RPMI7951 (cell line): ENCODE data around the gene SLC29A3. TPM values are rescaled to one million over a fixed set of nuclear protein-coding genes. Genes with fewer than 3 reads are reported as not detected.

ENCODE experiments used
- DNase-seq: peaks from one replicate; pipeline ENCODE4 v3.0.0-alpha.2; 2012; ENCODE audit warnings: low read depth
- total RNA-seq: library from RNA; depleted of rRNA; stranded (reverse); fragments of >200 nt; shearing (Covaris generic); gene quantifications from 2 replicates; pipeline ENCODE4 v1.2.3, GENCODE V29; 2014

The SLC29A3 gene
- total RNA-seq, 1 experiment from 2014 or later, result 1.2 TPM

GRCh38 chr10:71321386-71321785 lies 2.3 kb downstream of the SLC29A3 start:
- no peak for DNase-seq

DNA sequence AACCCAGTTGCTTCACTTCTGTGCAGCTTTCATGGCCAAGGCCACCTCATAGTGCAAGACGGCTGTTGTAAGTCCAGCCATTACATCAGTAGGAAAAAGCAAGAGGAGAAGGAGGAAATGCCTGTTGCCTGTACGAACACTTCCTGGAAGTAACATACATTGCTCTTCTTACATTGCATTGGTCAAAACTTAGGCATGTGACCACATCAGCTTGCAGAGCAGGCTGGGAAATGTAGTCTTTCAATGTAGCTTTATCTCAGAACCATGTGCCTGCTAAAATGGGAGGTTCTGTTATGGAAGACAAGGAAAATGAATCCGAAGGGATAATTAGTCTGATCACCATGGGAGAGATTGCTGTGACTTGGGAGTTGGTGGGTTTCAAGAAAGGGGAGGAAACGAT lies 4.3 kb downstream of the SLC29A3 start:
- peak; percentile 20 for DNase-seq

DNA sequence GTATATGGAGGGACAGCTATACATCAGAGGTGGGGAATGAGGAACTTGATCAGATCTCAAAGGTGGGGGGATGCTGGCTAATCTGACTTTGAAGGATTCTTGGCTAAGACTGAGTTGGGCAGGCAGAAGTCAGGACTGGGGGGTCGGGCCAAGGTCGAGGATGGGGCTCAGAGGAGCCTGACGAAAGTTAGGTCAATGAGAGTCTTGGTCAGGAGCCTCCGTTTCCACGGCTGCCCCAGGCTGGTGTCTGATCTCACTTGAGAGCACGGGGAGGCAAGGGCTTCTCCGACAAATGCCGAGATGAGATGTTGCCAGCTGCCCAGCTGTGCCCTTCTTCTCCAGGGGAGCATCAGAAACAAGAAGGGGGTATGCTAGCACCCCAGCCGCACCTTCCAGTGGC lies 5.7 kb downstream of the SLC29A3 start:
- no peak for DNase-seq

DNA sequence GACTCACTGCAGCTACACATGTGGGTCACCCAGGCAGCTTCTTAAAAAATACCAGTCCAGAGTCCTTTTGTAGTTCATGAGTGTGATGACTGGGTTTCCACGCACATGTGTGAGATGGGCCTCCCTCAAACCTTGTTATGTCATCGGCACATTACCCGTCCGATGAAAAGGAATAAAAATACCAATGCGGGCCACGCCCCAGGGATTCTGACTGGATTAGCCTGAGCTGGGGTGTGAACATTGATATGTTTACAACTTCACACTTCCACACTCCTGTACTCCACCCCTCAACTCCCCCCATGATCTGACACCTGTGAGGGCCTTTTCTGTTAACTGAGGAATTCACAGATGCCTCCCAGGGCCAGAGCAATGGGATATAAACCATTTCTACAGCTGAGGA lies 6.2 kb downstream of the SLC29A3 start:
- DNase-seq, result no peak

- DNase-seq, result no peak
These were observed 7.4 kb downstream of the SLC29A3 start for GRCh38 chr10:71326464-71326881.

GRCh38 chr10:71330789-71331404 lies 11.8 kb downstream of the SLC29A3 start:
- DNase-seq, result no peak

DNA sequence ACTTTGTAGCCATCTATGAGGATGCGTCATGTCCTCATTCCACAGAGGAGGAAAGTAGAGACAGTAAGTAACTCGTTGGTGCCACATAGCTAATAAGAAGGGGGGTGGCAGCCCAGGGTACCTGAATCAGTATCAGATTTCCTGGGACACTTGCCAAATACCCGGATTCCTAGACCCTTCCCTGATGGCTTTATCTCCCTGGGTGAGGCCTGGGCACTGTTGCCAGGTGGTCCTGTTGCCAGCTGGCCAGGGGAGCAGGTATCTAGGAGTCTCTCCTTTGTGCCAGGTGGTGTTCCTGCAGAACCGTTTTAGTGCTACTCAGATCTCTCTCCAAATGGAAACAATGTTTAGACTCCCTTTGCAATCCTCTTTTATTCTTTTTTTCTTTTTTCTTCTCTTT lies 12.7 kb downstream of the SLC29A3 start:
- DNase-seq, result no peak

DNA sequence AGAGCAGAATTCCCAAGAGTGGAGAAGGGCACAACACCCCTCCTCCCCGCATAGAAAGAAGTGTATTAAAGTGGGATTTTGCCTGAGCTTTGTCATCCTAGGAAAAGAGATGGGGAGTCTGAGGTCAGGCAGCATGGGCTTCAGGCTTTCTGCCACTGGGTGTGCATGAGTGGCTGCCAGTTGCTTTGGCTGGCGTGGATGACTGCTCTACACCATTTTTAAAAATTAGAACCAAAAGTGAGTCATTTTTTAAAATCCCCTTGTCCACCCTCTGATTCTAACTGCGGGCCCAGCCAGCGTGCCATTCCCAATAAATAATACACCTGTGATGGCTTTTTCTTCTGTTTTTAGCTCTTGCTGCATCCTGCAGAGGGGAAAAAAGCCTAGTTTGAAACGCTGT lies 13.4 kb downstream of the SLC29A3 start:
- DNase-seq, result no peak

- no peak for DNase-seq
These were observed 14.2 kb downstream of the SLC29A3 start for GRCh38 chr10:71333129-71333887.

DNA sequence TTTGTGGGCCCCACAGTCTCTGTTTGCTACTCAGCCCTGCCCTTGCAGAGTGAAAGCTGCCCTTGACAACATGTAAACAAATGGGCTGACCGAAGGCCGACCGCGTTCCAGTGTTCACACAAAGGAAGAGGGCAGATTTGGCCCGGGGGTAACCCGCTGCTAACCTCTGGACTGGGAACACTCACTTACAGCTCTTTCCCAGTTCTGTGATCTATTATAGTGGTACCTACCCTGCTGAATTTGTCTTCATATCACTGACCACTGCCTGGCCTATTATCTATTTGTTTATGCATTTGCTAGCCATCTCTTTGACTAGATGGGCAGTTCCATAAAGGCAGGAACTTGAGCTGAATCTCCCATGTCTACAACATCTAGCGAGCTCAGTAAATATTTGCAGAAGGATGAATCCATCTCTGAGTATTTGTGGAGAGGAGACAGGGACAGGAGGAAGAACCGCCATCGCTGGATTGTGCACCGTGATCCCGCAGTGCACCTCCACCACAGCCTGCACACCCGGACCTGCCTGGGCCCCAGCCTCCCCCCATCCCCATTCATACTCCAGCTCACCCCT lies 15.2 kb downstream of the SLC29A3 start:
- DNase-seq, result no peak

GRCh38 chr10:71335173-71335708 lies 16.2 kb downstream of the SLC29A3 start:
- DNase-seq, result no peak

GRCh38 chr10:71336632-71337031 lies 17.6 kb downstream of the SLC29A3 start:
- no peak for DNase-seq

GRCh38 chr10:71337219-71337701 lies 18.2 kb downstream of the SLC29A3 start:
- DNase-seq, result no peak

DNA sequence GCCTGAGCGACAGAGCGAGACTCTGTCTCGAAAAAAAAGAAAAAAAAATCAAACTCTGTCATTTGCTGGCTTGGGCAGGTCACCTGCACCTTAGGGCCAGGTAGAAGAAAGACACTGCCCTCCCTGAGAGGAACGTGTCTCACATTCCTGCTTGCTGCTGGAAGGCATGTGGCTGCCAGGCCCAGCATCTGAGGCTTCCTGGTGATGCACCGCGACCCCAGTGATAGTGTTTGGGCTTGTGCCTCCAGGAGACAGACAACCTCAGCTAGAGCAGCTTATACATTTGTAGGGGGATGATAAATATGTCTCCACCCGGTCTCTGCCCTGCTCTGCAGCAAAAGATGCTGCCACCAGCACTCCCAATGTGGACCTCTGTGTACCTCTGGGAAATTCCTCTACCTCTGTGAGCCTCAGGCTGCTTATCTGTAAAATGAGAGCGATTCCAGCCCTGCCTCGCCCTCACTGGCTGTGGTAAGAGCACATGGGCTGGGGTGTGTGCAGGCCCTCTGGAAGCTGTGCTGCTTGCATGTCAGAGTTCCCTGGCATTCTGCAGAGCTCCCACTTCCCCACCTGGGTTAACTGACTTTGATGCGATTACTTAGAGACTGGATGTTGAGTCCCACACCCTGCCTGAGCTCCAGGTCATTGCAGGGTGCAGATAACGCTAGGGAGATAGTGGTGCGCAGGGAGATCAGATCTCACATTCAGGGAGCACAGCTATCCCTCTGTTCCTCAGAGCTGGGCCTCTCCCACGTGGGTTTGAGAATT lies 19.9 kb downstream of the SLC29A3 start:
- DNase-seq, result no peak

DNA sequence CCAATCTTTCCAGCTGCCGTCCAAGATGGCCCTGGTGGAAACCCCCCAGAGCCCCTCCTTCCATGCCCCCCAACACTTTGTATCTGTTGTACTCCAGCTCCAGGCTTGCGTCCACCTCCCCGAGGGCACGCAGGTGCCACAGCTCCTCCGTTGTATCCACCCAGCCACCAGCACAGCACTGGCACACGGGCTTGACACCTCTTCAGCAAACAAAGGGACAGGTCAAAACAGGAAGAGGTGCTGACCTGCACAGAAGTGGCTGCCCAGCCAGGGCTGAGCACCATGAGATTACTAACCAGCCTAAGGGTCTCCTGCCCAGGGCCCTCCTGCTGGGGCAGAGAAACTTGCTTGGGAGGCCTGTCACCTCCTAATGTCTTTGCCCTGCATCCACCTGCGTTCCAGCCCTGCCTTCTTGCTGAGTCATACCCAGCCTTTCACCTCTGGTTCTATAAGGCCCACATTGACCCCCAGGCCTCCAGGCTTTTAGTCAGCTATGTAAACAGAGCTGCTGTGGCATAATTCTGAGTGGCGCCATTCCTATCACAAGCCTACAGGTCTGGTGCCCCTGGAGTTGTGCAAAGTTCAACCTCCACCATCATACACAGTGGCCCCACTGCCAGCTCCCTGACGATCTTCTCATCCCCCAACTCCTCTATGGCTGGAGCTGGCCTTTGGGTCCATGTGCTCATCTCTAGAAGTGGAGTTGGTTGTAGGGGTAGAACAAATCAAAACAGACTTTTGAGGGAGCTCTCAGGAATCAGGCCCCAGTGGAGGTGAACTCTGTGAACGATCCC lies 20.9 kb downstream of the SLC29A3 start:
- no peak for DNase-seq

GRCh38 chr10:71342573-71343391 lies 23.7 kb downstream of the SLC29A3 start:
- no peak for DNase-seq

DNA sequence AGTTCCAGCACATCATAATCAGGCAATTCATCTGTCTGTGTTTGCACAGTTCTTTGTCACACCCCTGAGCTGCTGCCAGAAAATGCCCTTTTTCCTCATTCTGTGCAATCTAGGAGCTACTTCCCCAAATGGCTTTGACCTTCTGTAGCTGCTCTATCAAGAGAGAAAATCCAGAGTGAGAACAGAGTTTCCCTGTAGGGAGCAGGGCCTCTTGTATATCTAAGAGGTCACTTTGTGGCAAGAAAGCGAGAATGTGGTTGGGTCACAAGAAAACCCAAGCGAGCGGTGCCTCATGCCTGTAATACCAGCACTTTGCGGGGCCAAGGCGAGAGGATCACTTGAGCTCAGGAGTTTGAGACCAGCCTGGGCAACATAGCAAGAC lies 24.3 kb downstream of the SLC29A3 start:
- DNase-seq, result no peak

- DNase-seq, result no peak
These were observed 25.3 kb downstream of the SLC29A3 start for GRCh38 chr10:71344154-71344925.

DNA sequence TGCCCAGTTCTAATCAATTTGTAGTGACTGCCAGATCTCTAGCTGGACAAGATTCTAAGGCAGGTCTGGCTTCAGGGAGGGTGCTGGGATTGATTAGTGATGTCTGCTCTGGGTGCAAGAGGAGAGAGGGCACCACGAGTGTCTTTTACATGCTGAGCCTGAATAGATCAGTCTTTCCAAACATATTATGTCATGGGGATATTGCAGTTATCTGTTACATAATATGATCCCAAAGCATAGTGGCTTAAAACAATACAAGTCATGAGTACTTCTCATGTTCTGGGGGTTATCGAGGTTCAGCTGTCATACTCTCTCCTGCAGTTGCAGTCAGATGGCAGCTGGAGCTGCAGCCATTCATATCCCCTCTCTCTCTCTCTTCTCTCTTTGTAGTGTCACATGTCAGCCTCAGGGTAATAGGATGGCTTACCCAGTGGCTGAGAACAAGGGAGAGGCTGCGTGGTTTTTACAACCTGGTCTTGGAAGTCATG lies 26.0 kb downstream of the SLC29A3 start:
- no peak for DNase-seq
